HG02943 (cell line): Measurements from ENCODE around the gene NMUR2.

Experiments used
- ATAC-seq: cut with Tn5 transposase; IDR thresholded peaks from one replicate; pipeline ENCODE4 v1.9.1; 2021; ENCODE audit warnings: mild to moderate bottlenecking, low read depth, moderate library complexity; ENCODE audit not compliant: unreplicated experiment

The NMUR2 gene

GRCh38 chr5:152374711-152375275 is 30.3 kb downstream of the NMUR2 start:
- no peak for ATAC-seq

GRCh38 chr5:152372875-152373274 is 32.2 kb downstream of the NMUR2 start:
- no peak for ATAC-seq

GRCh38 chr5:152369298-152369697 is 35.8 kb downstream of the NMUR2 start:
- ATAC-seq = no peak

DNA sequence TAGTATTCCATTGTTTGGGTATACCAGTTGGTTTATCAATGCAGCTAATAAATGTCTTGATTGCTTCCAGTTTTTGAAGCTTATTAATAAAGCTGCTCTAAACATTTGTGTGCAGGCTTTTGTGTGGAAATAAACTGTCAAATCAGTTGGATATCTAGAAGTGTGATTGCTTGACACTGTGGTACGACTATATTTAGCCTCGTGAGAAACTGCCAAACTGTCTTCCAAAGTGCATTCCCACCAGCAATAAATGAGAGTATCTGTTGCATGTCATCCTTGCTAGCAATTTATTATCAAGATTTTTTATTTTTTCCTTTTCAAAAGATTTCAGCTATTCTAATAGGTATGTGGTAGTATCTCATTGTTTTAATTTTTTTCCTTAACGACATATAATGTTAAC is 37.5 kb downstream of the NMUR2 start:
- no peak for ATAC-seq

GRCh38 chr5:152366716-152367115 is 38.4 kb downstream of the NMUR2 start:
- ATAC-seq = no peak

GRCh38 chr5:152364899-152365298 is 40.2 kb downstream of the NMUR2 start:
- no peak for ATAC-seq

DNA sequence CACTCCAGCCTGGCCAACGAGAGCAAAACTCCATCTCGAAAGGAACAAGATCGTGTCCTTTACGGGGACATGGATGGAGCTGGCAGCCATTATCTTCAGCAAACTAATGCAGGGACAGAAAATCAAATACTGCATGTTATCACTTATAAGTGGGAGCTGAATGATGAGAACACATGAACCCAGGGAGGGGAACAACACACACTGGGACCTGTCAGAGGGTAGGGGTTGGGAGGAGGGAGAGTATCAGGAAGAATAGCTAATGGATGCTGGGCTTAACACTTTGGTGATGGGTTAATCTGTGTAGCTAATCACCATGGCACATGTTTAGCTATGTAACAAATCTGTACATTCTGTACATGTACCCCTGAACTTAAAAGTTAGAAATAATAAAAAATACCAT is 40.9 kb downstream of the NMUR2 start:
- no peak for ATAC-seq

- ATAC-seq = no peak
These were observed 46.1 kb downstream of the NMUR2 start for GRCh38 chr5:152358861-152359568.

DNA sequence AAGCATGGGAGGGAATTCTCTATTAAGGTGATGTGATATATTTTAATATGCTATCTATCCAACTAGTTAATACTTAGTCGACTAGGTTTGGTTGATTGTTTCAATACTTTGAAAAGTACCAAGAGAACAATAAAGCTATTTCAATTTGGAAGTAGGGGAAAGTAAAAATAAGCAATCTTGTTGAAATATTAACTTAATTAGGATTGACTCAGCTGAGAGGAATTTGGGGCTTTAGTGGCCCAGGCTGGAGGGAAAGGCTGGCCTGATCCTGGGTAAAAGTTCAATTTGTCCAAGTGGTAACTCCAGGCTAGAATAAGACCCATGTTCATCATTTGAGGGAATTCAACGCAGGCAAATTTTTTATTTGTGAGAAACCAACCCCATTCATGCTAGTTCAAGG is 48.6 kb downstream of the NMUR2 start:
- no peak for ATAC-seq

DNA sequence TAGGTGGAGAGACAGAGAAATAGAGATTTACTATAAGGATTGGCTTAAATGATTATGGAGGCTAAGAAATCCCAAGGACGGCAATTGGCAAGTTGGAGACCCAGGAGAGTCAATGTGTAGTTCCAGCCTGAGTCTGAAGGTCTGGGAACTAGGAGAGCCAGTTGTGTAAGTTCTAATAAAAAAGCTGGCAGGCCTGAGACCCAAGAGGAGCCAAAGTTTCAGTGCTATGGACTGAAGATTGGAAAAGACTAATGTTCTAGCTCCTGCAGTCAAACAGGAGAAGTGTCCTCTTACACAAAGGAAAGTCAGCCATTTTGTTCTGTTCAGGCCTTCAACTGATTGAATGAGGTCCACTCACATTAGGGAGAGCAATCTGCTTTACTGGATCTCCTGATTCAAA is 50.0 kb downstream of the NMUR2 start:
- no peak for ATAC-seq

DNA sequence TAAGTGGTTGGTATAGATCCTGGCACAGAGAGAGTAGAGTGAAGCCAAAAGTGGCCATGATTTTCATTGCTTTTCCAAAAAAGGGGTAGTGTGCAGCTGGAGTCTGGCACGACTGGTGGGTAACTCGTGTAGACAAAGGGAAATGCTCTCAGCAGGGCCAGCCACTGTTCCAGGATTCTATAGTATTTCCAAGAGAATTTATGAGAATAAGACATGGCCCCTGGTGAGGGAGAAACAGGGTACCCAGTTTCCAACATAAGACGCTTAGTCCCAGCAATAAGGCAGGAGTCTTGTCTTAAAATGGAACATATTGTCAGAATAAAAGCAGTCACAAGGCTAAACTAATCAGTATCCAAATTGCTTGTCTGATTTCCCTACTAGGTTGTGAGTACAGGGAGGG is 52.1 kb downstream of the NMUR2 start:
- no peak for ATAC-seq

- ATAC-seq = peak; percentile 73
These were observed 55.2 kb downstream of the NMUR2 start for GRCh38 chr5:152349683-152350526.
